ENCODE measurements around the gene PER3. TPM values are rescaled to one million over a fixed set of nuclear protein-coding genes. Genes with fewer than 3 reads are reported as not detected.

Gene PER3
- total RNA-seq, 2 donors from 2014 or later, result 3.9 to 14.1 TPM

- no peak for DNase-seq
- Histone ChIP-seq H3K27ac (no peak overlapping the region), H3K9me3 (no peaks in the 10 kb centered on the region), H3K36me3 (no peaks in the 10 kb centered on the region), H3K4me3 (no peak overlapping the region), H3K9ac (ENCODE audit: low read depth in 2 of 2, low read length in 2 of 2) (no peak overlapping the region), H3K4me1 (no peaks in the 10 kb centered on the region), H3K27me3 (no peaks in the 10 kb centered on the region)
- intact Hi-C loops (cut with DNase I), result loop anchor here (5.0 kb wide), 1 partner anchor 97 kb away; no protein-coding TSS in a partner anchor
- TF ChIP-seq CTCF (IDR thresholded peaks at IDR 0.05), result no peak
Observed at GRCh38 chr1:7805460-7805859, 21.4 kb downstream of the PER3 start.

- Histone ChIP-seq H3K4me1 (no peaks in the 10 kb centered on the region), H3K36me3 (no peaks in the 10 kb centered on the region), H3K27ac (no peak overlapping the region), H3K27me3 (no peaks in the 10 kb centered on the region), H3K9ac (ENCODE audit: low read depth in 2 of 2, low read length in 2 of 2) (no peak overlapping the region), H3K9me3 (no peaks in the 10 kb centered on the region), H3K4me3 (no peak overlapping the region)
- peak; percentile 42 for TF ChIP-seq CTCF (IDR thresholded peaks at IDR 0.05)
- intact Hi-C loops (cut with DNase I), result loop anchor here (5.0 kb wide), 1 partner anchor 94 kb away; no protein-coding TSS in a partner anchor
- DNase-seq, result no peak
Observed at GRCh38 chr1:7808253-7808844, 24.3 kb downstream of the PER3 start.

- Histone ChIP-seq H3K27ac (no peak overlapping the region), H3K4me1 (no peaks in the 10 kb centered on the region), H3K9ac (ENCODE audit: low read depth in 2 of 2, low read length in 2 of 2) (no peak overlapping the region), H3K27me3 (no peaks in the 10 kb centered on the region), H3K4me3 (no peak overlapping the region), H3K9me3 (no peaks in the 10 kb centered on the region), H3K36me3 (no peaks in the 10 kb centered on the region)
- intact Hi-C loops (cut with DNase I), result loop anchor here (5.0 kb wide), 1 partner anchor 93 kb away; no protein-coding TSS in a partner anchor
- no peak for DNase-seq
- no peak for TF ChIP-seq CTCF (IDR thresholded peaks at IDR 0.05)
Observed at GRCh38 chr1:7809742-7810141, 25.7 kb downstream of the PER3 start.

- intact Hi-C loops (cut with DNase I), result no loop called here
- Histone ChIP-seq H3K4me3 (no peak overlapping the region), H3K4me1 (no peaks in the 10 kb centered on the region), H3K27me3 (no peaks in the 10 kb centered on the region), H3K27ac (no peak overlapping the region), H3K9ac (ENCODE audit: low read depth in 2 of 2, low read length in 2 of 2) (no peak overlapping the region), H3K9me3 (no peaks in the 10 kb centered on the region), H3K36me3 (no peaks in the 10 kb centered on the region)
- TF ChIP-seq CTCF (IDR thresholded peaks at IDR 0.05), result no peak
- DNase-seq, result no peak
Observed at GRCh38 chr1:7810395-7810794, 26.3 kb downstream of the PER3 start.

- no peaks in the 10 kb centered on the region for H3K27me3 ChIP-seq
- no peaks in the 10 kb centered on the region for H3K36me3 ChIP-seq
- intact Hi-C loops (cut with DNase I), result no loop called here
Observed at GRCh38 chr1:7811476-7811875, 27.4 kb downstream of the PER3 start.

More at GRCh38 chr1:7811476-7811875, 27.4 kb downstream of the PER3 start:
- Histone ChIP-seq H3K27ac (no peak overlapping the region), H3K4me3 (no peak overlapping the region), H3K4me1 (no peaks in the 10 kb centered on the region), H3K9me3 (no peaks in the 10 kb centered on the region), H3K9ac (ENCODE audit: low read depth in 2 of 2, low read length in 2 of 2) (no peak overlapping the region)
- DNase-seq, result no peak
- no peak for TF ChIP-seq CTCF (IDR thresholded peaks at IDR 0.05)
